CD14-positive monocyte (primary cell): Measurements from ENCODE around the gene ZNF143. TPM values are rescaled to one million over a fixed set of nuclear protein-coding genes. Genes with fewer than 3 reads are reported as not detected.

ENCODE experiments used
- DNase-seq, 3 donors: peaks; one replicate each; pipeline ENCODE4 v3.0.0-alpha.2; 2011 to 2022
- H2AFZ ChIP-seq: 2 replicates; pipeline ENCODE4 v1.6.0; 2012; ENCODE audit warnings: mild to moderate bottlenecking, low read depth, low read length, inconsistent platforms; ENCODE audit not compliant: insufficient read depth, poor library complexity, severe bottlenecking
- H3K27ac ChIP-seq, 2 donors: 1 replicate in 1 of 2; 2 replicates in 1 of 2; pipeline ENCODE4 v1.5.1; 2012 to 2013; ENCODE audit warnings: low read length in 2 of 2, control low read depth in 1 of 2, inconsistent platforms in 1 of 2, low read depth in 1 of 2, mild to moderate bottlenecking in 1 of 2
- H3K27me3 ChIP-seq, 2 donors: one replicate each; pipeline versions ENCODE4 v1.6.0 to v1.6.1; 2011 to 2013; ENCODE audit warnings: low read length in 2 of 2; ENCODE audit not compliant: control insufficient read depth in 2 of 2, insufficient read depth in 2 of 2
- H3K36me3 ChIP-seq, 2 donors: replicated peaks in 1 of 2; 1 replicate in 1 of 2; 2 replicates in 1 of 2; pipeline versions ENCODE4 v1.5.1 to v1.6.1; 2012 to 2013; ENCODE audit warnings: low read length in 2 of 2, control low read depth in 1 of 2, inconsistent platforms in 1 of 2, mild to moderate bottlenecking in 1 of 2; ENCODE audit not compliant: insufficient read depth in 2 of 2, control insufficient read depth in 1 of 2
- H3K4me1 ChIP-seq, 2 donors: 1 replicate in 1 of 2; 2 replicates in 1 of 2; pipeline versions ENCODE4 v1.5.1 to v1.6.1; 2012 to 2013; ENCODE audit warnings: low read length in 2 of 2, control low read depth in 1 of 2, inconsistent platforms in 1 of 2, mild to moderate bottlenecking in 1 of 2, moderate library complexity in 1 of 2; ENCODE audit not compliant: insufficient read depth in 2 of 2, control insufficient read depth in 1 of 2
- H3K4me2 ChIP-seq: replicated peaks from 2 replicates; pipeline ENCODE3; 2012; ENCODE audit warnings: low read length, moderate library complexity, mild to moderate bottlenecking; ENCODE audit not compliant: poor library complexity, severe bottlenecking; ENCODE audit errors: extremely low read depth
- H3K4me3 ChIP-seq, 3 experiments: fragments of 200-600 bp in 1 of 3; sonication (generic) in 1 of 3; replicated peaks in 1 of 3; 1 replicate in 2 of 3; 2 replicates in 1 of 3; pipeline ENCODE4 v1.5.1; 2011 to 2013; ENCODE audit warnings: low read length in 3 of 3, mild to moderate bottlenecking in 3 of 3, control low read depth in 2 of 3, low read depth in 2 of 3, inconsistent platforms in 1 of 3, moderate library complexity in 1 of 3
- H3K79me2 ChIP-seq: 2 replicates; pipeline ENCODE4 v1.6.0; 2012; ENCODE audit warnings: mild to moderate bottlenecking, control low read depth, inconsistent platforms, low read length, moderate library complexity; ENCODE audit not compliant: insufficient read depth
- H3K9ac ChIP-seq: 2 replicates; pipeline ENCODE4 v1.6.0; 2017; ENCODE audit warnings: low read length, mild to moderate bottlenecking; ENCODE audit not compliant: insufficient read depth, poor library complexity, severe bottlenecking
- H3K9me3 ChIP-seq, 2 donors: replicated peaks in 1 of 2; 1 replicate in 1 of 2; 2 replicates in 1 of 2; pipeline versions ENCODE4 v1.5.1 to v1.6.1; 2012 to 2013; ENCODE audit warnings: low read length in 2 of 2, control low read depth in 1 of 2; ENCODE audit not compliant: control insufficient read depth in 1 of 2, insufficient read depth in 1 of 2
- H4K20me1 ChIP-seq: 2 replicates; pipeline ENCODE4 v1.6.0; 2012; ENCODE audit warnings: mild to moderate bottlenecking, low read length, control low read depth, moderate library complexity; ENCODE audit not compliant: insufficient read depth
- H3K27ac Mint-ChIP-seq, 7 donors: one replicate each; pipeline ENCODE4 v1.8.0; 2020; ENCODE audit warnings: mild to moderate bottlenecking in 7 of 7, mixed read lengths in 7 of 7, moderate library complexity in 6 of 7, inconsistent platforms in 2 of 7
- H3K27me3 Mint-ChIP-seq, 3 donors: one replicate each; pipeline ENCODE4 v1.8.0; 2021 to 2022; ENCODE audit warnings: low read depth in 3 of 3, mild to moderate bottlenecking in 3 of 3, mixed read lengths in 3 of 3, moderate library complexity in 3 of 3, inconsistent platforms in 1 of 3
- H3K36me3 Mint-ChIP-seq, 2 donors: one replicate each; pipeline ENCODE4 v1.8.0; 2020; ENCODE audit warnings: mixed read lengths in 2 of 2, inconsistent platforms in 1 of 2, mild to moderate bottlenecking in 1 of 2
- H3K4me1 Mint-ChIP-seq: one replicate; pipeline ENCODE4 v1.8.0; 2020; ENCODE audit warnings: mild to moderate bottlenecking, mixed read lengths
- H3K4me3 Mint-ChIP-seq, 2 donors: one replicate each; pipeline ENCODE4 v1.8.0; 2020; ENCODE audit warnings: mild to moderate bottlenecking in 2 of 2, mixed read lengths in 2 of 2, moderate library complexity in 1 of 2
- H3K9me3 Mint-ChIP-seq, 7 donors: one replicate each; pipeline ENCODE4 v1.8.0; 2020 to 2022; ENCODE audit warnings: mixed read lengths in 7 of 7, mild to moderate bottlenecking in 6 of 7, moderate library complexity in 6 of 7, inconsistent platforms in 2 of 7
- CTCF ChIP-seq: fragments of 200-600 bp; IDR thresholded peaks from one replicate; pipeline ENCODE4 v1.8.0; 2022; ENCODE audit warnings: antibody characterized with exemption, mild to moderate bottlenecking
- WGBS: methylation state at CpG from one replicate; pipeline ENCODE4 v1.1.5; 2013; ENCODE audit warnings: missing lambda C conversion rate; ENCODE audit not compliant: insufficient coverage; 5-methylcytosine and 5-hydroxymethylcytosine counted together
- intact Hi-C, 2 donors: fragments of 100-400 bp; cut with micrococcal nuclease; formaldehyde crosslinking; loops; one replicate each; pipeline versions ENCODE4 v1.15.0 to v1.15.1; 2023
- polyA plus RNA-seq, 3 donors: library from polyadenylated mRNA; depleted of rRNA in 1 of 3; unstranded in 2 of 3; stranded (reverse) in 1 of 3; fragments of 300-500 nt in 2 of 3; fragments of >200 nt in 1 of 3; fragmentation: Illumina TruSeq in 2 of 3; gene quantifications; 1 replicate in 2 of 3; 2 replicates in 1 of 3; pipeline ENCODE4 v1.2.3, GENCODE V29; 2012 to 2021

The ZNF143 gene
- polyA plus RNA-seq, 3 donors, result 26.8 to 30.5 (median 30.1) TPM

GRCh38 chr11:9575260-9576240 is 114.7 kb downstream of the ZNF143 start:
- 4% methylated on average over 7 of the region's 17 CpGs for WGBS
- H3K27me3 ChIP-seq, result no peaks in the 10 kb centered on the region
- H2AFZ ChIP-seq, result peak overlapping the region; percentile 83
- H3K4me3 ChIP-seq, result peak overlapping the region; percentile 74 to 93 (median 78)
- peaks cover 0 to 3% (median 0%) of the 10 kb centered on the region in 3 donors for H3K27me3 Mint-ChIP-seq
- peaks cover 33% of the 10 kb centered on the region for H3K4me1 Mint-ChIP-seq
- H3K9me3 ChIP-seq, result no peaks in the 10 kb centered on the region
- peak overlapping the region; percentile 85 for H3K4me2 ChIP-seq
- peak overlapping the region; percentile 66 for H3K9ac ChIP-seq
- peaks cover 10 to 27% of the 10 kb centered on the region in 2 donors for H3K4me1 ChIP-seq
- no peak overlapping the region for H3K27ac ChIP-seq
- H3K36me3 ChIP-seq, result peaks cover 0 to 2% of the 10 kb centered on the region in 2 donors
- H3K9me3 Mint-ChIP-seq, result no peaks in the 10 kb centered on the region
- intact Hi-C loops, result loop anchor here in 1 of 2 donors (2.0 to 10.0 kb wide), 3 partner anchors 39 to 179 kb away; partner anchors contain the start of gene SWAP70
- H3K36me3 Mint-ChIP-seq, result peaks cover 1 to 3% of the 10 kb centered on the region in 2 donors
- peak overlapping the region; percentile 97 to 98 for H3K4me3 Mint-ChIP-seq
- H3K79me2 ChIP-seq, result peaks cover 66% of the 10 kb centered on the region
- TF ChIP-seq CTCF, result no peak
- H4K20me1 ChIP-seq, result no peaks in the 10 kb centered on the region
- no peak for DNase-seq
- peak overlapping the region in 5 of 7 donors; percentile 42 to 79 (median 60) for H3K27ac Mint-ChIP-seq

- no peak overlapping the region for H3K4me3 ChIP-seq
- no peak overlapping the region for H3K4me2 ChIP-seq
- Mint-ChIP-seq H3K9me3 (no peaks in the 10 kb centered on the region), H3K36me3 (peaks cover 8 to 13% of the 10 kb centered on the region in 2 donors), H3K4me1 (peaks cover 33% of the 10 kb centered on the region), H3K27ac (no peak overlapping the region), H3K4me3 (no peak overlapping the region), H3K27me3 (peaks cover 0 to 3% (median 0%) of the 10 kb centered on the region in 3 donors)
- no peaks in the 10 kb centered on the region for H3K27me3 ChIP-seq
- peak overlapping the region; percentile 30 for H2AFZ ChIP-seq
- no peak for TF ChIP-seq CTCF
- peaks cover 10 to 27% of the 10 kb centered on the region in 2 donors for H3K4me1 ChIP-seq
- 80% methylated on average over 2 of the region's 4 CpGs for WGBS
- no peaks in the 10 kb centered on the region for H3K9me3 ChIP-seq
- peaks cover 78% of the 10 kb centered on the region for H3K79me2 ChIP-seq
- peak overlapping the region in 1 of 2 donors; percentile 55 for H3K27ac ChIP-seq
- DNase-seq, result no peak
- H4K20me1 ChIP-seq, result no peaks in the 10 kb centered on the region
- intact Hi-C loops, result loop anchor here in 1 of 2 donors (10.0 kb wide), 2 partner anchors 88 to 178 kb away; partner anchors contain the start of gene SWAP70
- peaks cover 0 to 13% of the 10 kb centered on the region in 2 donors for H3K36me3 ChIP-seq
- no peak overlapping the region for H3K9ac ChIP-seq
Measured at GRCh38 chr11:9576701-9577381, 116.0 kb downstream of the ZNF143 start.
